ENCODE results near the gene LZTS2.

The LZTS2 gene

DNA sequence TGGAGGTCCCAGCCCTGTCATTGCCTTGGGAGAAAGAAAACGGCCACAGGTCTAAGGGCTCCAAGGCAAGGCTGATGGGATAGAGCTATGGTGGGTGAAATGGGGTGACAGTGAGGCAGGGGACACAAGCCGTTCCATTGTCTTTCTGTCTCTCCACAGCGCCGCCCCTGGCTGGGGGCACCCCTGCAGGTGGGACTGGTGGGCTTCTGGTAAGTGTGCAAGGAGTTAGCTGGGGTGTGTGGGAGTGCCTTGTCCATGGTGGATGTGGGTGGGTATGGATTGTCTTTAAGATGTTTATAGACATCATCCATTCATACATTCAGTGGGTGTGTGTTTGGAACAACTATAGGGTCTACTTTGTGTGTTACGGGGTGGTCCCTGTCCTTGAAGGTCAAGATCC, 38.9 kb downstream of the LZTS2 start:
- TF ChIP-seq, protein P1, sequence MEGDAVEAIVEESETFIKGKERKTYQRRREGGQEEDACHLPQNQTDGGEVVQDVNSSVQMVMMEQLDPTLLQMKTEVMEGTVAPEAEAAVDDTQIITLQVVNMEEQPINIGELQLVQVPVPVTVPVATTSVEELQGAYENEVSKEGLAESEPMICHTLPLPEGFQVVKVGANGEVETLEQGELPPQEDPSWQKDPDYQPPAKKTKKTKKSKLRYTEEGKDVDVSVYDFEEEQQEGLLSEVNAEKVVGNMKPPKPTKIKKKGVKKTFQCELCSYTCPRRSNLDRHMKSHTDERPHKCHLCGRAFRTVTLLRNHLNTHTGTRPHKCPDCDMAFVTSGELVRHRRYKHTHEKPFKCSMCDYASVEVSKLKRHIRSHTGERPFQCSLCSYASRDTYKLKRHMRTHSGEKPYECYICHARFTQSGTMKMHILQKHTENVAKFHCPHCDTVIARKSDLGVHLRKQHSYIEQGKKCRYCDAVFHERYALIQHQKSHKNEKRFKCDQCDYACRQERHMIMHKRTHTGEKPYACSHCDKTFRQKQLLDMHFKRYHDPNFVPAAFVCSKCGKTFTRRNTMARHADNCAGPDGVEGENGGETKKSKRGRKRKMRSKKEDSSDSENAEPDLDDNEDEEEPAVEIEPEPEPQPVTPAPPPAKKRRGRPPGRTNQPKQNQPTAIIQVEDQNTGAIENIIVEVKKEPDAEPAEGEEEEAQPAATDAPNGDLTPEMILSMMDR (IDR thresholded peaks at IDR 0.05; ENCODE audit: borderline replicate concordance, extremely low read depth, low read length, poor library complexity, severe bottlenecking), result no peak
- no peak for TF ChIP-seq EZH2 (IDR thresholded peaks at IDR 0.05; ENCODE audit: borderline replicate concordance, low read depth, low read length, severe bottlenecking)
- Histone ChIP-seq H2AFZ (ENCODE audit: low read depth, low read length) (no peak overlapping the region), H3K36me3 (ENCODE audit: insufficient read depth, low read length) (no peaks in the 10 kb centered on the region), H3K79me2 (ENCODE audit: insufficient read depth, low read length) (peaks cover 9% of the 10 kb centered on the region), H3K27me3 (ENCODE audit: insufficient read depth, low read length, poor library complexity) (no peaks in the 10 kb centered on the region), H4K20me1 (ENCODE audit: insufficient read depth, low read length) (peaks cover 13% of the 10 kb centered on the region; the same call in 1 of the 2 replicates), H3K4me1 (ENCODE audit: insufficient read depth, low read length) (peaks cover 21% of the 10 kb centered on the region), H3K9me3 (ENCODE audit: insufficient read depth, low read length, severe bottlenecking) (no peaks in the 10 kb centered on the region), H3K4me2 (ENCODE audit: insufficient read depth, low read length) (no peak overlapping the region), H3K4me3 (ENCODE audit: low read depth in 1 of 2, low read length in 2 of 2) (no peak overlapping the region), H3K9ac (ENCODE audit: low read depth, low read length) (no peak overlapping the region), H3K27ac (ENCODE audit: low read length) (no peak overlapping the region)
- no peak for DNase-seq
- no peak for ATAC-seq (ENCODE audit: insufficient read depth, low read depth)

DNA sequence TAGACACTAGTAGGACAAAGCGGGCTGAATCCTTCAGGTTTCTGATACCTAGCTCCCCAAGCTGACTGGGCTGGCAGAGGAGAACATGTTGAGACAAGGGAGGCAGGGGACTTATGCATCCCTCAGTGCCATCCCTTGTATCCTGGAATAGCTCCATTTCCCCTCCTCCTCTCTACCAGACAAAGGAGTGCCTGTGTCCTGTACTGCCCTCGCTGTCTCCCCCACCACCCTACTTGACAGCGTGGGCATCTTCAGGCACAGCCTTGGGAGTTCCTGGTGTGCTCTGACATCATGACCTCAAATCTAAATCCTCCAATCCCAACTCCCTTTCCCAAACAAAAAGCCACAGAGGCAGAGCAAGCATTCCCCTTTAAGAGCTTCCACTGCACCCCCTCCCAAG, 40.5 kb downstream of the LZTS2 start:
- no peak for TF ChIP-seq EZH2 (IDR thresholded peaks at IDR 0.05; ENCODE audit: borderline replicate concordance, low read depth, low read length, severe bottlenecking)
- TF ChIP-seq, protein P1 (IDR thresholded peaks at IDR 0.05; ENCODE audit: borderline replicate concordance, extremely low read depth, low read length, poor library complexity, severe bottlenecking), result no peak
- no peak overlapping the region for H3K4me2 ChIP-seq (ENCODE audit: insufficient read depth, low read length)
- H3K9ac ChIP-seq (ENCODE audit: low read depth, low read length), result no peak overlapping the region
- H3K4me3 ChIP-seq (ENCODE audit: low read depth in 1 of 2, low read length in 2 of 2), result no peak overlapping the region
- no peak overlapping the region for H2AFZ ChIP-seq (ENCODE audit: low read depth, low read length)
- H3K27ac ChIP-seq (ENCODE audit: low read length), result no peak overlapping the region
- no peaks in the 10 kb centered on the region for H3K9me3 ChIP-seq (ENCODE audit: insufficient read depth, low read length, severe bottlenecking)
- H3K4me1 ChIP-seq (ENCODE audit: insufficient read depth, low read length), result peaks cover 29% of the 10 kb centered on the region
- ATAC-seq (ENCODE audit: insufficient read depth, low read depth) (no peak), DNase-seq (no peak)
- H3K79me2 ChIP-seq (ENCODE audit: insufficient read depth, low read length), result peaks cover 9% of the 10 kb centered on the region
- H4K20me1 ChIP-seq (ENCODE audit: insufficient read depth, low read length), result peaks cover 13% of the 10 kb centered on the region; the same call in 1 of the 2 replicates
- H3K36me3 ChIP-seq (ENCODE audit: insufficient read depth, low read length), result no peaks in the 10 kb centered on the region
- no peaks in the 10 kb centered on the region for H3K27me3 ChIP-seq (ENCODE audit: insufficient read depth, low read length, poor library complexity)

DNA sequence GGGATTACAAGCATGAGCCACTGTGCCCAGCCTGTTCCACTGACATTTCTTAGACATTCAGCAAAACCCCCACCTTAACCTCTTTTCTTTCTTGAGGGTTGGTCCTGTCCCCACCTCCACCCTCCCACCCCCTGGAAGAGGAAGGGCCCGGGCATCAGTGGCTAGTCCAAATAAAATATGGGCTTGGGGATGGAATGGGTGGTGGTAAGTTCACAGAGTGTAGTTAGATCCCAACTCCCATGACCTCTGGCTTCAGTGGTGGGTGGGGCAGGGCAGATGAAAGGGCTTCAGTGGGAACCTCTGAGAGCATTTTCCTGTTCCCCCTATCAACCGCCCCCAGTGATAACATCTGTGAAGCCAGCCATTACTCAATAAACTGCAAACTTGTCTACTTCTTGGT, 41.2 kb downstream of the LZTS2 start:
- Histone ChIP-seq H3K4me2 (ENCODE audit: insufficient read depth, low read length) (no peak overlapping the region), H3K9me3 (ENCODE audit: insufficient read depth, low read length, severe bottlenecking) (no peaks in the 10 kb centered on the region), H2AFZ (ENCODE audit: low read depth, low read length) (no peak overlapping the region), H4K20me1 (ENCODE audit: insufficient read depth, low read length) (peaks cover 13% of the 10 kb centered on the region; the same call in 1 of the 2 replicates), H3K79me2 (ENCODE audit: insufficient read depth, low read length) (peaks cover 9% of the 10 kb centered on the region), H3K27ac (ENCODE audit: low read length) (no peak overlapping the region), H3K27me3 (ENCODE audit: insufficient read depth, low read length, poor library complexity) (no peaks in the 10 kb centered on the region), H3K4me1 (ENCODE audit: insufficient read depth, low read length) (peaks cover 29% of the 10 kb centered on the region), H3K36me3 (ENCODE audit: insufficient read depth, low read length) (no peaks in the 10 kb centered on the region), H3K9ac (ENCODE audit: low read depth, low read length) (no peak overlapping the region), H3K4me3 (ENCODE audit: low read depth in 1 of 2, low read length in 2 of 2) (no peak overlapping the region)
- TF ChIP-seq EZH2 (IDR thresholded peaks at IDR 0.05; ENCODE audit: borderline replicate concordance, low read depth, low read length, severe bottlenecking), result no peak
- TF ChIP-seq, protein P1 (IDR thresholded peaks at IDR 0.05; ENCODE audit: borderline replicate concordance, extremely low read depth, low read length, poor library complexity, severe bottlenecking), result no peak
- DNase-seq, result no peak
- no peak for ATAC-seq (ENCODE audit: insufficient read depth, low read depth)
